H1 (cell line): ENCODE measurements around the gene ITGB2. TPM values are rescaled to one million over a fixed set of nuclear protein-coding genes. Genes with fewer than 3 reads are reported as not detected.

ENCODE experiments used
- CTCF ChIA-PET: fragments of 300-600 bp; sonication (Branson Sonifier 250); formaldehyde crosslinking; loops from one replicate; lab custom pipeline; 2021; ENCODE audit not compliant: partially characterized antibody; lab: Charles Lee
- POLR2A ChIA-PET: fragments of 300-600 bp; sonication (Branson Sonifier 250); formaldehyde crosslinking; loops from one replicate; lab custom pipeline; 2021; ENCODE audit warnings: inconsistent platforms; ENCODE audit not compliant: partially characterized antibody; lab: Charles Lee
- DNase-seq, 2 experiments: peaks; one replicate each; pipeline versions ENCODE4 v3.0.0 to v3.0.0-alpha.2; 2010 to 2022; ENCODE audit warnings: low spot score in 2 of 2, low read depth in 1 of 2, mixed read lengths in 1 of 2
- FAIRE-seq: peaks from 2 replicates; lab custom pipeline; 2011; peaks lifted over from hg19 to GRCh38; lab: Jason Lieb, UNC
- H2AFZ ChIP-seq: 2 replicates; pipeline ENCODE4 v1.8.1; 2012; ENCODE audit warnings: low read length, inconsistent platforms
- H2AK5ac ChIP-seq: 2 replicates; pipeline ENCODE4 v1.6.1; 2013; ENCODE audit warnings: low read depth, low read length
- H2BK120ac ChIP-seq: replicated peaks from 2 replicates; pipeline ENCODE3; 2013; ENCODE audit warnings: low read depth, low read length, inconsistent platforms
- H2BK12ac ChIP-seq: 2 replicates; pipeline ENCODE4 v1.6.1; 2013; ENCODE audit warnings: low read depth, low read length
- H2BK15ac ChIP-seq: 2 replicates; pipeline ENCODE4 v1.6.1; 2013; ENCODE audit warnings: low read length
- H2BK20ac ChIP-seq: 2 replicates; pipeline ENCODE4 v1.6.1; 2013; ENCODE audit warnings: low read length
- H2BK5ac ChIP-seq: 2 replicates; pipeline ENCODE4 v1.6.1; 2013; ENCODE audit warnings: low read depth, low read length
- H3K14ac ChIP-seq: 2 replicates; pipeline ENCODE4 v1.6.1; 2013; ENCODE audit warnings: inconsistent platforms; ENCODE audit not compliant: insufficient read length
- H3K18ac ChIP-seq: 2 replicates; pipeline ENCODE4 v1.6.1; 2013; ENCODE audit warnings: low read length; ENCODE audit errors: extremely low read depth
- H3K23ac ChIP-seq: 2 replicates; pipeline ENCODE4 v1.6.1; 2013; ENCODE audit warnings: inconsistent platforms; ENCODE audit not compliant: insufficient read length
- H3K23me2 ChIP-seq: 2 replicates; pipeline ENCODE4 v1.6.1; 2013; ENCODE audit warnings: low read depth, low read length
- H3K27ac ChIP-seq: 2 replicates; pipeline ENCODE4 v1.6.1; 2011; ENCODE audit warnings: low read depth, low read length, inconsistent platforms
- H3K27me3 ChIP-seq, 4 experiments: replicated peaks in 1 of 4; 1 replicate in 1 of 4; 2 replicates in 3 of 4; pipeline versions ENCODE4 v1.6.1 to v1.8.1; 2011 to 2013; ENCODE audit warnings: low read length in 3 of 4, mild to moderate bottlenecking in 3 of 4, inconsistent platforms in 2 of 4, mixed read lengths in 2 of 4, moderate library complexity in 1 of 4; ENCODE audit not compliant: control insufficient read depth in 3 of 4, insufficient read depth in 3 of 4; ENCODE audit errors: extremely low read depth in 1 of 4
- H3K36me3 ChIP-seq, 4 experiments: 2 replicates each; pipeline versions ENCODE4 v1.6.1 to v1.8.1; 2011 to 2013; ENCODE audit warnings: mild to moderate bottlenecking in 4 of 4, low read length in 3 of 4, moderate library complexity in 2 of 4, control low read depth in 1 of 4, inconsistent platforms in 1 of 4; ENCODE audit not compliant: insufficient read depth in 4 of 4, control insufficient read depth in 2 of 4
- H3K4ac ChIP-seq: replicated peaks from 2 replicates; pipeline ENCODE3; 2013; ENCODE audit warnings: low read length, low read depth, mixed read lengths, inconsistent platforms; ENCODE audit not compliant: insufficient read length
- H3K4me1 ChIP-seq, 4 experiments: replicated peaks in 1 of 4; 1 replicate in 1 of 4; 2 replicates in 3 of 4; pipeline versions ENCODE4 v1.6.1 to v1.8.1; 2011 to 2013; ENCODE audit warnings: low read length in 3 of 4, inconsistent platforms in 2 of 4, mixed read lengths in 1 of 4; ENCODE audit not compliant: insufficient read depth in 4 of 4, control insufficient read depth in 3 of 4
- H3K4me2 ChIP-seq, 2 experiments: 2 replicates each; pipeline versions ENCODE4 v1.6.1 to v1.8.1; 2011 to 2013; ENCODE audit warnings: low read depth in 2 of 2, low read length in 2 of 2, control low read depth in 1 of 2, inconsistent platforms in 1 of 2, mild to moderate bottlenecking in 1 of 2; ENCODE audit not compliant: insufficient read depth in 1 of 2
- H3K4me3 ChIP-seq, 4 experiments: fragments of 200-600, 300-600 bp in 1 of 4; sonication (generic), shearing (Covaris generic), sonication (Bioruptor Twin) in 1 of 4; 2 replicates each; pipeline versions ENCODE4 v1.5.1 to v1.8.1; 2011 to 2016; ENCODE audit warnings: low read length in 4 of 4, low read depth in 3 of 4, control low read depth in 2 of 4, inconsistent platforms in 2 of 4, mild to moderate bottlenecking in 2 of 4, mixed read lengths in 1 of 4, moderate library complexity in 1 of 4; ENCODE audit not compliant: insufficient read depth in 2 of 4; ENCODE audit errors: extremely low read depth in 1 of 4
- H3K56ac ChIP-seq: replicated peaks from 2 replicates; pipeline ENCODE3; 2013; ENCODE audit warnings: low read depth, mild to moderate bottlenecking, mixed read lengths, low read length, inconsistent platforms; ENCODE audit not compliant: insufficient read length
- H3K79me1 ChIP-seq: 2 replicates; pipeline ENCODE4 v1.6.1; 2013; ENCODE audit warnings: low read depth, low read length, control low read depth
- H3K79me2 ChIP-seq, 2 experiments: 2 replicates each; pipeline versions ENCODE4 v1.6.1 to v1.8.1; 2012 to 2013; ENCODE audit warnings: low read length in 2 of 2, mild to moderate bottlenecking in 2 of 2, inconsistent platforms in 1 of 2; ENCODE audit not compliant: insufficient read depth in 2 of 2, control insufficient read depth in 1 of 2
- H3K9ac ChIP-seq, 4 experiments: replicated peaks in 1 of 4; 1 replicate in 1 of 4; 2 replicates in 3 of 4; pipeline versions ENCODE4 v1.6.1 to v1.8.1; 2011 to 2013; ENCODE audit warnings: low read depth in 3 of 4, low read length in 3 of 4, control low read depth in 2 of 4, mild to moderate bottlenecking in 2 of 4, moderate library complexity in 2 of 4, inconsistent platforms in 1 of 4; ENCODE audit errors: extremely low read depth in 1 of 4
- H3K9me3 ChIP-seq, 2 experiments: 2 replicates each; pipeline versions ENCODE4 v1.6.1 to v1.8.1; 2012 to 2013; ENCODE audit warnings: mild to moderate bottlenecking in 2 of 2, moderate library complexity in 2 of 2, control low read depth in 1 of 2, inconsistent platforms in 1 of 2, low read depth in 1 of 2, low read length in 1 of 2, mixed read lengths in 1 of 2; ENCODE audit not compliant: insufficient read depth in 2 of 2
- H4K20me1 ChIP-seq, 2 experiments: replicated peaks in 1 of 2; 2 replicates each; pipeline versions ENCODE3 to v1.8.1; 2011 to 2013; ENCODE audit warnings: inconsistent platforms in 2 of 2, low read length in 2 of 2, mild to moderate bottlenecking in 1 of 2; ENCODE audit not compliant: insufficient read depth in 2 of 2, control insufficient read depth in 1 of 2
- H4K5ac ChIP-seq: 2 replicates; pipeline ENCODE4 v1.6.1; 2013; ENCODE audit warnings: low read length, low read depth, mixed read lengths, inconsistent platforms; ENCODE audit not compliant: insufficient read length
- H4K8ac ChIP-seq: 2 replicates; pipeline ENCODE4 v1.8.0; 2013; ENCODE audit warnings: mild to moderate bottlenecking, moderate library complexity, low read length, inconsistent platforms; ENCODE audit not compliant: insufficient read depth; ENCODE audit errors: extremely low read depth
- H4K91ac ChIP-seq: replicated peaks from 2 replicates; pipeline ENCODE3; 2013; ENCODE audit warnings: low read length, mixed read lengths, inconsistent platforms; ENCODE audit not compliant: insufficient read length
- BRCA1 ChIP-seq: IDR thresholded peaks from 2 replicates; pipeline ENCODE4 v1.6.1; 2012; ENCODE audit warnings: low read depth, low read length, improper control_type of control experiment
- FOSL1 ChIP-seq: IDR thresholded peaks from 2 replicates; pipeline ENCODE4 v1.6.1; 2011; ENCODE audit warnings: mild to moderate bottlenecking, low read depth, low read length, moderate library complexity; ENCODE audit not compliant: insufficient read depth
- HDAC6 ChIP-seq: IDR thresholded peaks from one replicate; pipeline ENCODE4 v1.7.1; 2012; ENCODE audit warnings: low read depth, mild to moderate bottlenecking, inconsistent platforms, low read length, moderate library complexity
- KDM1A ChIP-seq: fragments of 200-600, 300-600 bp; sonication (generic); IDR thresholded peaks from 2 replicates; pipeline ENCODE4 v1.7.1; 2016; ENCODE audit warnings: mild to moderate bottlenecking, low read length, borderline replicate concordance
- NANOG ChIP-seq: IDR thresholded peaks from 2 replicates; pipeline ENCODE4 v1.6.1; 2011; ENCODE audit warnings: low read length, low read depth, mild to moderate bottlenecking, inconsistent platforms; ENCODE audit not compliant: insufficient read depth, poor library complexity, severe bottlenecking
- POLR2A ChIP-seq, 2 experiments: IDR thresholded peaks; 1 replicate in 1 of 2; 2 replicates in 1 of 2; pipeline ENCODE4 v1.6.1; 2011; ENCODE audit warnings: low read depth in 2 of 2, low read length in 2 of 2, mild to moderate bottlenecking in 2 of 2; ENCODE audit errors: control extremely low read depth in 1 of 2
- SP2 ChIP-seq: IDR thresholded peaks from 2 replicates; pipeline ENCODE4 v1.6.1; 2012; ENCODE audit warnings: mild to moderate bottlenecking, low read length, inconsistent platforms
- WGBS, 2 experiments: shearing (Covaris generic) in 1 of 2; methylation state at CpG; one replicate each; pipeline versions ENCODE4 v1.1.6 to v1.1.7; 2013 to 2015; ENCODE audit warnings: low lambda C conversion rate in 2 of 2, mixed read lengths in 2 of 2, inconsistent platforms in 1 of 2, low coverage in 1 of 2, missing lambda C conversion rate in 1 of 2; ENCODE audit not compliant: insufficient replicate concordance in 2 of 2, insufficient coverage in 1 of 2, insufficient read length in 1 of 2; ENCODE audit errors: extremely low coverage in 1 of 2, missing lambda C conversion rate in 1 of 2; 5-methylcytosine and 5-hydroxymethylcytosine counted together
- polyA plus RNA-seq, 7 experiments: library from polyadenylated mRNA; depleted of rRNA in 3 of 7; stranded (reverse) in 5 of 7; unstranded in 2 of 7; fragments of >200 nt in 5 of 7; fragments of 200-250 nt in 2 of 7; gene quantifications; 1 replicate in 5 of 7; 2 replicates in 1 of 7; 4 replicates in 1 of 7; pipeline versions ENCODE4 v1.2.1 to v1.2.3, GENCODE V29; 2011 to 2013; ENCODE audit warnings: missing spikeins in 2 of 7, mixed read lengths in 2 of 7
- total RNA-seq: library from RNA; stranded (reverse); fragmentation: NEBNext Ultra II Directional; extraction: Animal tissue kit (Norgen Biotek cat#: 25700); gene quantifications from 2 replicates; pipeline ENCODE4 v1.2.1, GENCODE V29; 2021
- TF ChIP-seq, protein P1 (sequence below): IDR thresholded peaks from 2 replicates; pipeline ENCODE4 v1.6.1; 2012; ENCODE audit warnings: low read length, inconsistent platforms

Gene ITGB2
- total and polyA plus RNA-seq, 2 of the 8 experiments (the other 6 are each of a cell fraction or from before 2014, with no cell fraction given): 0.24 to 0.63 TPM

DNA sequence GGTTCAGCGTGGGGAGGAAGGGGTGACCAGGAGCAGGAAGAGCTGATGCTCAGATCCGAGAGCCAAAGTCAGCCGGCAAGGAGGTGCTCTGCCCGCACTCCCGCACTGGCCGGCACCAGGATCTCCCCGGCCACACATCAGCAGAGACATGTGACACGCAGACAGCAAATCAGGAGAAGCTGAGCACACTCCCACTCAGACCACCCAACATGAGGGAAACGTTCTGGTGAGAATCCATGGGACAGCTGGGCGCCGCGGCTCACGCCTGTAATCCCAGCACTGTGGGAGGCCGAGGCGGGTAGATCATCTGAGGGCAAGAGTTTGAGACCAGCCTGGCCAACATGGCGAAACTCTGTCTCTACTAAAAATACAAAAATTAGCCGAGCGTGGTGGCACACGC is 28.6 kb downstream of the ITGB2 start:
- H3K27me3 ChIP-seq: no peaks in the 10 kb centered on the region; a peak in 1 of 7 replicates
- H3K4ac ChIP-seq: no peak overlapping the region
- H3K79me1 ChIP-seq: no peaks in the 10 kb centered on the region
- H4K5ac ChIP-seq: no peak overlapping the region
- H3K9ac ChIP-seq: no peak overlapping the region
- no peak overlapping the region for H2BK15ac ChIP-seq
- 89% methylated on average over 19 of the region's 19 CpGs; no CpG with 5 or more reads in 1 of the 2 experiments for WGBS, 2 experiments
- POLR2A ChIA-PET: no interaction called here
- H4K91ac ChIP-seq: no peak overlapping the region
- H2BK120ac ChIP-seq: no peak overlapping the region
- no peak overlapping the region for H2BK20ac ChIP-seq
- H3K56ac ChIP-seq: no peak overlapping the region
- no peak overlapping the region for H2AK5ac ChIP-seq
- no peak overlapping the region for H4K8ac ChIP-seq
- H2AFZ ChIP-seq: no peak overlapping the region
- H3K9me3 ChIP-seq: no peaks in the 10 kb centered on the region
- H3K36me3 ChIP-seq: no peaks in the 10 kb centered on the region
- H3K23me2 ChIP-seq: no peaks in the 10 kb centered on the region
- no peak overlapping the region for H2BK12ac ChIP-seq
- no peaks in the 10 kb centered on the region for H3K4me1 ChIP-seq
- no peak overlapping the region for H3K18ac ChIP-seq
- H3K23ac ChIP-seq: no peak overlapping the region
- no peaks in the 10 kb centered on the region for H3K79me2 ChIP-seq
- H2BK5ac ChIP-seq: no peak overlapping the region
- H3K14ac ChIP-seq: no peak overlapping the region
- H3K27ac ChIP-seq: no peak overlapping the region
- no peak overlapping the region for H3K4me2 ChIP-seq
- H3K4me3 ChIP-seq: no peak overlapping the region
- H4K20me1 ChIP-seq: peaks cover 0 to 4% of the 10 kb centered on the region in 2 experiments
- DNase-seq (no peak), FAIRE-seq (no peak)
- CTCF ChIA-PET: interaction anchor here (0.6 to 4.8 kb wide), 17 partner anchors 9 to 287 kb away, joined by 3 to 43 read pairs (median 4); no protein-coding TSS in a partner anchor
- TF ChIP-seq HDAC6 (no peak), FOSL1 (no peak), NANOG (no peak), POLR2A (IDR thresholded peaks at IDR 0.05; ENCODE audit: control extremely low read depth in 1 of 2, low read depth in 2 of 2, low read length in 2 of 2) (no peak), KDM1A (no peak), BRCA1 (no peak), SP2 (no peak)
- TF ChIP-seq, protein P1, sequence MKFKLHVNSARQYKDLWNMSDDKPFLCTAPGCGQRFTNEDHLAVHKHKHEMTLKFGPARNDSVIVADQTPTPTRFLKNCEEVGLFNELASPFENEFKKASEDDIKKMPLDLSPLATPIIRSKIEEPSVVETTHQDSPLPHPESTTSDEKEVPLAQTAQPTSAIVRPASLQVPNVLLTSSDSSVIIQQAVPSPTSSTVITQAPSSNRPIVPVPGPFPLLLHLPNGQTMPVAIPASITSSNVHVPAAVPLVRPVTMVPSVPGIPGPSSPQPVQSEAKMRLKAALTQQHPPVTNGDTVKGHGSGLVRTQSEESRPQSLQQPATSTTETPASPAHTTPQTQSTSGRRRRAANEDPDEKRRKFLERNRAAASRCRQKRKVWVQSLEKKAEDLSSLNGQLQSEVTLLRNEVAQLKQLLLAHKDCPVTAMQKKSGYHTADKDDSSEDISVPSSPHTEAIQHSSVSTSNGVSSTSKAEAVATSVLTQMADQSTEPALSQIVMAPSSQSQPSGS: no peak
